PC-3 (cell line): ENCODE data around the gene GRB7. TPM values are rescaled to one million over a fixed set of nuclear protein-coding genes. Genes with fewer than 3 reads are reported as not detected.
"Not testable (repeated sequence)": the region's sequence is repeated elsewhere in the genome, so short reads cannot be mapped to it uniquely, and the experiment has no call there.

Experiments used
- ATAC-seq: fragments of 200-7000 bp; cut with Tn5 transposase; 2 replicates; pipeline ENCODE4 v1.9.1; 2020; ENCODE audit warnings: mild to moderate bottlenecking, moderate library complexity
- BruUV-seq: library from RNA; stranded (reverse); fragments of 400-500 nt; replicated peaks from 2 replicates; lab custom pipeline; 2021; lab: Mats Ljungman, UMichigan
- CTCF ChIA-PET: fragments of 300-600 bp; sonication (Branson Sonifier 250); formaldehyde crosslinking; loops from one replicate; lab custom pipeline; 2022; ENCODE audit warnings: antibody characterized with exemption; lab: Charles Lee
- POLR2A ChIA-PET: fragments of 300-600 bp; sonication (Branson Sonifier 250); formaldehyde crosslinking; loops from one replicate; lab custom pipeline; 2022; ENCODE audit warnings: antibody characterized with exemption; ENCODE audit not compliant: unreplicated experiment; lab: Charles Lee
- DNase-seq: peaks from one replicate; pipeline ENCODE4 v3.0.0-alpha.2; 2015
- H2AFZ ChIP-seq: fragments of 300-600 bp; sonication (generic); 2 replicates; pipeline ENCODE4 v1.6.0; 2016; ENCODE audit warnings: antibody characterized with exemption, low read length
- H3F3A ChIP-seq: fragments of 300-600 bp; sonication (generic); one replicate; pipeline ENCODE4 v1.6.0; 2017; ENCODE audit warnings: antibody characterized with exemption, low read length, control low read depth, mild to moderate bottlenecking; ENCODE audit not compliant: unreplicated experiment
- H3K27ac ChIP-seq: fragments of 300-600 bp; sonication (generic); 2 replicates; pipeline ENCODE4 v1.5.1; 2016; ENCODE audit warnings: mild to moderate bottlenecking, low read length
- H3K27me3 ChIP-seq: fragments of 300-600 bp; sonication (generic); 2 replicates; pipeline ENCODE4 v1.6.1; 2016; ENCODE audit warnings: low read length, mixed read lengths
- H3K36me3 ChIP-seq: fragments of 300-600 bp; sonication (generic); 2 replicates; pipeline ENCODE4 v1.6.1; 2016; ENCODE audit warnings: low read depth, mixed run types, low read length, mixed read lengths
- H3K4me1 ChIP-seq: fragments of 300-600 bp; sonication (generic); 2 replicates; pipeline ENCODE4 v1.5.1; 2016; ENCODE audit warnings: low read length; ENCODE audit not compliant: insufficient read depth
- H3K4me2 ChIP-seq: fragments of 300-600 bp; sonication (generic); 2 replicates; pipeline ENCODE4 v1.6.0; 2016; ENCODE audit warnings: low read length
- H3K4me3 ChIP-seq: fragments of 300-600 bp; sonication (generic); 2 replicates; pipeline ENCODE4 v1.5.1; 2016; ENCODE audit warnings: mild to moderate bottlenecking, low read length, mixed read lengths
- H3K79me2 ChIP-seq: fragments of 300-600 bp; sonication (generic); 2 replicates; pipeline ENCODE4 v1.6.1; 2017; ENCODE audit warnings: low read length, mixed read lengths
- H3K9ac ChIP-seq: fragments of 300-600 bp; sonication (generic); 2 replicates; pipeline ENCODE4 v1.6.0; 2016; ENCODE audit warnings: mild to moderate bottlenecking, low read length
- H3K9me2 ChIP-seq: fragments of 300-600 bp; sonication (generic); replicated peaks from 2 replicates; pipeline ENCODE4 v1.6.1; 2016; ENCODE audit warnings: mixed run types, low read length, mixed read lengths
- H3K9me3 ChIP-seq: fragments of 300-600 bp; sonication (generic); 2 replicates; pipeline ENCODE4 v1.6.1; 2016; ENCODE audit warnings: low read length, mixed read lengths
- H4K20me1 ChIP-seq: fragments of 300-600 bp; sonication (generic); 2 replicates; pipeline ENCODE4 v1.6.1; 2016; ENCODE audit warnings: low read length, mixed read lengths
- CTCF ChIP-seq: fragments of 300-600 bp; sonication (generic); conservative IDR thresholded peaks from 2 replicates; pipeline ENCODE4 v1.5.1; 2017; ENCODE audit warnings: antibody characterized with exemption, low read depth, mild to moderate bottlenecking, low read length
- EZH2 ChIP-seq: fragments of 300-600 bp; sonication (generic); IDR thresholded peaks from one replicate; pipeline ENCODE4 v1.6.1; 2017; ENCODE audit warnings: antibody characterized with exemption, mild to moderate bottlenecking, low read length; ENCODE audit not compliant: unreplicated experiment
- EZH2phosphoT487 ChIP-seq: fragments of 300-600 bp; sonication (generic); IDR thresholded peaks from 2 replicates; pipeline ENCODE4 v1.6.1; 2018; ENCODE audit warnings: mild to moderate bottlenecking, antibody characterized with exemption, low read length, borderline replicate concordance
- intact Hi-C: fragments of 100-400 bp; cut with micrococcal nuclease; formaldehyde crosslinking; loops from 2 replicates; pipeline ENCODE4 v1.9.0; 2023
- total RNA-seq: library from RNA; depleted of rRNA; stranded (reverse); fragments of >200 nt; gene quantifications from 2 replicates; pipeline ENCODE4 v1.2.3, GENCODE V29; 2014

Gene GRB7
- total RNA-seq, 1 experiment from 2014 or later, result 31.3 TPM

GRCh38 chr17:39722104-39722503 is 15.6 kb upstream of the GRB7 start:
- Histone ChIP-seq H4K20me1 (no peaks in the 10 kb centered on the region), H3K4me3 (no peak overlapping the region), H3K36me3 (no peaks in the 10 kb centered on the region), H3K9ac (no peak overlapping the region), H3K4me1 (no peaks in the 10 kb centered on the region), H2AFZ (no peak overlapping the region), H3K9me3 (no peaks in the 10 kb centered on the region), H3K9me2 (no peaks in the 10 kb centered on the region), H3K27ac (no peak overlapping the region), H3K79me2 (no peaks in the 10 kb centered on the region), H3K4me2 (no peak overlapping the region), H3K27me3 (no peaks in the 10 kb centered on the region), H3F3A (no peaks in the 10 kb centered on the region)
- TF ChIP-seq EZH2, result no peak
- TF ChIP-seq CTCF, result no peak
- no peak for TF ChIP-seq EZH2phosphoT487
- intact Hi-C loops, result no loop called here
- ChIA-PET CTCF (no interaction called here), POLR2A (no interaction called here)
- ATAC-seq, result no peak
- no peak for DNase-seq
- BruUV-seq, result no TSS peak

- Histone ChIP-seq H3K27ac (no peak overlapping the region), H3F3A (no peaks in the 10 kb centered on the region), H3K9me2 (no peaks in the 10 kb centered on the region), H3K4me3 (no peak overlapping the region), H3K9me3 (no peaks in the 10 kb centered on the region), H3K4me2 (no peak overlapping the region), H3K36me3 (no peaks in the 10 kb centered on the region), H4K20me1 (no peaks in the 10 kb centered on the region), H2AFZ (no peak overlapping the region), H3K9ac (no peak overlapping the region), H3K27me3 (no peaks in the 10 kb centered on the region), H3K79me2 (no peaks in the 10 kb centered on the region), H3K4me1 (no peaks in the 10 kb centered on the region)
- DNase-seq (no peak), ATAC-seq (0 out of 2 replicates have a peak, but pooled peaks have one; percentile 13)
- intact Hi-C loops, result no loop called here
- ChIA-PET POLR2A (no interaction called here), CTCF (no interaction called here)
- BruUV-seq, result no TSS peak
- TF ChIP-seq CTCF, result no peak
- no peak for TF ChIP-seq EZH2
- TF ChIP-seq EZH2phosphoT487, result no peak
These were observed 14.5 kb upstream of the GRB7 start for GRCh38 chr17:39722965-39723848.

- H3K9me3 ChIP-seq, result no peaks in the 10 kb centered on the region
- ATAC-seq (no peak), DNase-seq (no peak)
- H3K79me2 ChIP-seq, result 0 out of 2 replicates have a peak, but pooled peaks cover 4% of the 10 kb centered on the region
- intact Hi-C loops, result no loop called here
- ChIA-PET CTCF (no interaction called here), POLR2A (no interaction called here)
- H3K36me3 ChIP-seq, result no peaks in the 10 kb centered on the region
- no peaks in the 10 kb centered on the region for H4K20me1 ChIP-seq
- BruUV-seq, result no TSS peak
- no peak overlapping the region for H3K4me2 ChIP-seq
- H3K4me1 ChIP-seq, result 0 out of 2 replicates have a peak, but pooled peaks cover under 1% of the 10 kb centered on the region
- no peaks in the 10 kb centered on the region for H3K9me2 ChIP-seq
- H3K27ac ChIP-seq, result no peak overlapping the region
- TF ChIP-seq CTCF, result no peak
- no peak for TF ChIP-seq EZH2
- no peak for TF ChIP-seq EZH2phosphoT487
- no peaks in the 10 kb centered on the region for H3F3A ChIP-seq
- H2AFZ ChIP-seq, result no peak overlapping the region
- H3K9ac ChIP-seq, result no peak overlapping the region
- H3K4me3 ChIP-seq, result no peak overlapping the region
- no peaks in the 10 kb centered on the region for H3K27me3 ChIP-seq
These were observed 13.0 kb upstream of the GRB7 start for GRCh38 chr17:39724731-39725130.

GRCh38 chr17:39725923-39726322 is 11.8 kb upstream of the GRB7 start:
- H3F3A ChIP-seq, H3K27ac ChIP-seq, POLR2A ChIA-PET, H3K27me3 ChIP-seq, H4K20me1 ChIP-seq, ATAC-seq, BruUV-seq, intact Hi-C loops, CTCF ChIA-PET, H3K9ac ChIP-seq, H3K9me2 ChIP-seq, H3K79me2 ChIP-seq, H3K9me3 ChIP-seq, H3K4me2 ChIP-seq, H3K4me3 ChIP-seq, H3K36me3 ChIP-seq, H2AFZ ChIP-seq, DNase-seq, H3K4me1 ChIP-seq: not testable (repeated sequence)
